Right renal pelvis (tissue), 4 donors: ENCODE data around the gene SART1. TPM values are rescaled to one million over a fixed set of nuclear protein-coding genes. Genes with fewer than 3 reads are reported as not detected.
A peak's percentile ranks its signal among the peaks of the same experiment; 100 is the strongest.
"Not testable (repeated sequence)": the region's sequence is repeated elsewhere in the genome, so short reads cannot be mapped to it uniquely, and the experiment has no call there.

Source experiments
- DNase-seq, 4 donors: peaks; one replicate each; pipeline ENCODE4 v3.0.0-alpha.2; 2013; ENCODE audit warnings: low read depth in 4 of 4, low spot score in 3 of 4, missing footprints in 1 of 4
- polyA plus RNA-seq, 4 donors: library from polyadenylated mRNA; unstranded; fragments of 120-200 nt; gene quantifications; one replicate each; pipeline ENCODE4 v1.2.1, GENCODE V29; 2013; ENCODE audit not compliant: insufficient read length in 4 of 4

Gene SART1
- polyA plus RNA-seq, 4 donors, result 45.9 to 57.4 (median 50.3) TPM

DNA sequence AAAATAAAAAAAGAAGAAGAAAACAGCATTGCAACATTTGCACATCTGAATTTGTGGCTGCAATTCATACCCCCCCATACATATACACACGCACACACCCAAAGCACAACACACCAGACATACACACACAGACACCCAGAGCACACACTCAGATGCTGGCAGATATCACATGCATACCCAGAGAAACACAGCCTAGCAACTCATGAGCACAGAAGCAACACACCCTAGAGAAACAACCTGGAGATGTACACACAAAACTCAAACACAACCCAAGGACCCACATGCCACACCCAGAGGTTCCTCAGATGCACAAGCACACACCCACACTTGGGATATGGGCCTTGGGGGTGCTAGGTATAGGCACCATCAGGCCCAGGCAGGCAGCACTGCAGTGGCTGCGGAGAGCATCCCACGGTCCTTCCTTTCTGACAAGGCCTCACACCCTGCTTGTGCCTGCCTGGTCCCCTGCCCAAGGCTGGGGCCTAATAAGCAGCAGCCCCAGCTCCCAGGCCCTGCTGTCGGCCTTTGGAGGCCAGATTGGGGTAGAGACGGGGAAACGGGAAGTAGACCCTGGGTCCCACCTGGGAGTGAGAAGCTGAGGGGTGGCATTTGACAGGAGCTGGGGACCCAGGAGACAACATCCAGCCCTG, 53.4 kb downstream of the SART1 start:
- DNase-seq, result no peak

DNA sequence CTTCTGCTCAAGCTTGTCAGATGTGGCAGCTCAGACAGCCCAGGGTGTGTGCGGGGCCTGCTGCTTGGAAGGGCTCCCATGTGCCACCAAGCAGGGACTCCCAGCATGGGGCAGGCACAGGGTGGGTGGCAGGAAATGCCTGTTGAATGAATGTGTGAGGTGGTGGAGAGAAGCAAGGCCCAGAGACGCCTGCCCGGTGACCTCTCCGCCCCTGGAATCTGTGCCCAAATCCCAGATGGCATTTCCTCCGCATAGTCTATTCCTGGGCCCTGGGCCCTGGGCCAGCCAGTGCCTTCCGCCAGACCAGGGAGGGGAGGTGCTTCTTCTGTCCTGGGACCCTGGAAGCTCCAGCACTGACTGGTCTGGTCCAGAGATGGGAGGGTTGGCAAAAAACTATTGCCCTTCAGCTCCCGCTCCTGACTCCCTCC, 53.9 kb downstream of the SART1 start:
- no peak for DNase-seq

DNA sequence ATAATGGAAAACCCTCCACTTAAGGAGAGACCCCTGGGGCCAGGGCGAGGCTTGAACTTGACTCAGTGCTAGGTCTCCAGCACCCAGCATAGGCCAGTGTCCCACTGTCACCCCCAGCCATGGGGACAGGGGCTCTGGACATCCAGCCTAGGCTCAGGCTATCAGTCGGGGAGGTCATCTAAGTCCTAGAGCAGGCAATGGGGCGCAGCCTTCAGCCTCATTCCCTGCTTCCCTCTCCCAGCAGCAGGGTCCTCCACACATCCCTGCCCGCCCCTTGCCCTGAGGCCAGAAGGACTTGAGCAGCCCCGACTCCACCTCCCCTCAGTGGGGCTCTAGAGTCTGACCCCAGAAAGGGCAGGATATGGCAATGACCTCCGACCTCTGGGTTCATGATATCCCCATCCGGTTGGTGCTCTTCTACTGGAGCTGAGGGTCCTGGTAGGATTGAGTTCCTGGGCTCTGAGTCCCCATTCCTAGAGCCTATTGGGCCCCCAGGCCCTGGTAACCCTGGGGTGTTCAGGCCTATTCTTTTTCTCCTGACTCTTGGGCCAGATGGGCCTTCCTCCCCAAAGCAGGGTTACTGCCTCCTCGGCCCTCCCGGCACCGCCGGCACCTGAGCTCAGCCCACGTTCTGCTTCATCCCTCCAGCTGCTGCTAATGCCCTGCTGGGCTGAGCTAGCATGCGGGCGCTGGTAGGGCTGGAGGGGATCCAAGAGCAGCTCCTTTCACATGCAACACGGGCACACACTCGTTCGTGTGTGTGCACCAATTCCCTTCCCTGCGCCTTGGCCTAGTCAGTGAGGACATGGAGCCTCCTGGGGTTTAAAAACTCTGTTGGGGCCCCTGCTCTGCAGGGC, 54.6 kb downstream of the SART1 start:
- DNase-seq, result no peak

DNA sequence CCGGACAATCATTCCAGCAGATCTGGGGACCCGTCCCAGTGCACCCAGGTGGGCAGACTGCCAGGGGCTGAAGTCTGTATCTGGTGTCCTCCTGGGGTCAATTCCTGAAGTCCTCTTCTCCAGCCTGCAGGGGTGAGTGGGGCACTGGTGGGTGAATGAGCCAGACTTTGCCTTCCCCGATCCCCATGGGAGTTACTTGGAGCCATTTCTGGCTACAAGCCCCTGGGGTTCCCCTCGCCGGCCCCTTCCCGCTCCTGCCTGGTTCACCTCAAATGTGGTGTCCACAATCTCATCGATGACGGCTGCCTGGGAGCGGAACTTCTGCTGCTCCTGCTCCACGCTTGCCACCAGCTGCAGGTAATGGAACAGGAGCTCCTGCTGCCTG, 55.3 kb downstream of the SART1 start:
- DNase-seq, result no peak

DNA sequence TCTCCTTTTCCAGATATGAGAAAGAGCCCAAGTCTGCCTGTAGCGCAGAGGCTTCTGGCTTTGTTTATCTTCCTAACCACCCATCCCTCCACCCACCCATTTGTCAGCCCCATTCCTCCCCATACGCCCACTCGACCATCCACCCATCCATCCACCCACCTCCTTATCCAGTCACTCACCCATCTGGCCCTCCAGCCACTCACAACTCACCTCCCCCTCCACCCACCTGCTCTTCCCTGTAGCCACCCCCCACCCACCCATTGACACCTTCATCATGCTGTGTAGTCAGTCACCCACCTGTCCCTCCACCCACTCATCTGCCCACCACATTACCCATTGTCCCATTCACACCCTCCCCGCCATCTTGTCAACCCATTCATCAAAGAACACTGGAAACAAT, 55.8 kb downstream of the SART1 start:
- no peak for DNase-seq

DNA sequence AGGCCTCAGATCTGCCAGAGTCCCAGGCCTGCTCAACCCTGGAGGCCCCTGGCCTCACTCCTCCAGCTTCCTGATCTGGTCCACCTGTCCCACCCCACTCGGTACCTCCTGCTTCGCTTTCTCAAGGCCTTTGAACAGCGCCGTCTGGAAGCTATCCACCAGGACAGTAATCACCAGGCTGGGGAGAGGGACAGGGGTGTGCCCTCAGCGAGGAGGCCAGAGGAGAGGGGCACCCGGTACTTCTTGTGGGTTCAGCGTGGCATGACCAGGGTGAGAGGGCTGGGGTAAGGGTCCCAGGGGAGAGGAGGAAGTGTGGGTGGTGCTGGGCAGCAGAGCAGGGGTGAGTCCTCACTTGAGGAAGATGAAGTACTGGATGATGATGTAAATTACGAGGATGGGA, 58.7 kb downstream of the SART1 start:
- no peak for DNase-seq

DNA sequence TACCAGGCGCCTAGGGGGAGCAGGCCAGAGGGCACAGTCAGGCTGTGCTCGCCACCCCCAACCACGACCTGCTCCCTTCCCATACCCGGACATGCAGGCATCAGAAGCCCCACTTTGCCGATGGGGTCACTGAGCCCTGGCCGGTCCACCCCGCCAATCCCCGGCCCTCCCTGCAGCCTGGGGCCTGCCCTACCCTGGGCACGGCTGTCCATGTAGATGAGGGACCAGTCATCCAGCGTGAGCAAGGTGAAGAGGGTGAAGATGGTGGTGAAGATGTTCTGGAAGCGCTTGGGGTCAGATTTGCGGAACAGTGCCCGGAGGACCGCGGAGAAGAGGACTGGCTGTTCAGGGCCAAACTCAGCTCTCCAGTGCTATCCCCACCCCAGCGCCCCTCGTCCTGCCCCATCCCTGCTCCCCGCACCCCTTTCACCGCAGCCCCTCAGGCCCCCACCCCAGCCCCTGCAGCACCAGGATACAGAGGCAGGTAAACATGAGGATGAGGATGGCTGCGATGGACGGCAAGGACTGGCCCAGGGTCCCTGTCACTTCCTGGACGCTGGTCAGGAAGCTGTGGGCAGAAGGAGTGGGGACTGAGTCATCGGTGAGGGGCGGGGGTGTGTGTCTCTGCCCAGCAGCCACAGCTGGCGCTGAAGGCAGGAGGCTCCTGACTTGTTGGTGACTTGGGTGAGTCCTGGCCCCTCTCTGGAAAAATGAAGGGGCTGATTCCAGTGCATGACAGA, 59.3 kb downstream of the SART1 start:
- no peak for DNase-seq

DNA sequence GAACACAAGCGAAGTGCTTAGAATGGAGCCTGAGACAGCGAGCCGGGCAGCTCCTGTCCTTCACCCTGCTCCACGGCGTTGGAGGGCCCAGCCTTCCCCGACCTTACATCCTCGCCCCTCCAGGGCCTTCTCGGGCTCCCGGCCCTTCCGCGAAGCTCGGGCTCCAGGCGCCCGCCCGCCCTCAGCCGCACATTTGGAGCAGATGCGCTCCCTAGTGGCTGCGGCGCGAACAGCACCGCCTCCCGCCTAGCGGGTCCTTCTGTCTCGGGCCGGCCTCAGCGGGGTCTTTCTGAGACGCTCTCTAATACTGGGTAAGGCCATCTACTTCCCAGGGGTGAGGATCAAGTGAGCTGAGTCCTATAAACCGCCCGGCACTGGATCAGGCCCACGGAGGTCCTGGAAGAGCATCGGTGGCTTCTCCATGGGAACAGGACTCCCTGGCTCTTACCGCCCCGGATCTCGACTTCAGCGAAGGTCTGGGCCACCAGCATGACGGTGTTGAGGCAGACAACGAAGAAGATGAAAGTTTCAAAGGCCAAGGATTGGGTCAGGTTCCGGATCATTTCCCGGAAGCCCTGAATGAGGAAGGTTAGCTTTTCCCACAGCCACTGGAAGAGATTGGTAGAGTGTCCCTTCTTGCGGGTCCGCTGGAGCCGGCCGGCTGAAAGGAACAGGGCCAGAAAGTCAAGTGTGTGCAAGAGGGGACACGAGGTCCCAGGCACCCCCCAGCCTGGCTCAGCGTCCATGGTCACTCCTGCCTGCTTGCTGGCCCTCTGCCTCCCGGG, 61.1 kb downstream of the SART1 start:
- DNase-seq, result peak in 3 of 4 donors; percentile 35 to 60 (median 36)

DNA sequence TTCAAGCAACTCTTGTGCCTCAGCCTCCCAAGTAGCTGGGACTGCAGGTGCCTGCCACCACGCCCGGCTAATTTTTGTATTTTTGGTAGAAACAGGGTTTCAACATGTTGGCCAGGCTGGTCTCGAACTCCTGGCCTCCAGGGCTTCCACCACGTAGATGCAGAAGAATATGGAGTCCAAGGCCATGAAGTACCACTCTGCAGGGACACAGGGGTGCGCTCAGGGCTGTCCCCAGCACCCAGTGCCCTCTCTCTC, 61.6 kb downstream of the SART1 start:
- DNase-seq, result not testable (repeated sequence)

DNA sequence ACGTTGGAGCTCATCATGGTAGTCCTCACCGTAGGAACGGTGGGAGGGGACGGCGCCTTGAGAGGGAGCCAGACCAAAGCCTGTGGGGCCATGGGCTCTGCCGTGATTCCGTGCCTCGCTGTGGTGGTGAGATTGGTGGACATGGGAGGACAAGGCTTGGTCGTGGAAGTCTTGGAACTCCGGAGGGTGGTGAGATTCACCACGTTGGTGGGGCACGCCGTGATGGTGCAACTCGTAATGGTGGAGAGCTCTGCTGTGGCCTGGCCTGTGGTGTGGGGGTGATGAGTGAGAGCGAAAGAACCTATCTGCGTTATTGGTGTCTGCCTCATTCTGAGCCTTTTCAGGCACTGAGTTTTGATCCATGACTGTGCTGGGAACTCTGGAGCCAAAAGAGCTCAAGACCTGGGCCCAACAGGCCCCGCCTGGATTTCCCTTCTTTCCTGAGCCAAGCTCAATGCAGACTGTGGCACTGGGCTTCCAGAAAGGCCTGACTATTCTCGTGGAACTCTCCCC, 64.5 kb downstream of the SART1 start, which contains the start of gene CATSPER1:
CATSPER1 (minus strand) TSS at position 463 of the 513 bp plus-strand sequence; CDS start at position 363, 100 bp downstream.
- no peak for DNase-seq

Other genes starting within 250 kb of the SART1 start
- gene KAT5, start 249.5 kb upstream of the SART1 start, polyA plus RNA-seq, result 10 to 100 TPM; 68.9 to 74.1 (median 71.6) TPM
- gene RNASEH2C, start 240.9 kb upstream of the SART1 start, polyA plus RNA-seq, result 10 to 100 TPM; 34.0 to 52.9 (median 40.1) TPM
- 1 to 10 TPM; 6.0 to 9.5 (median 6.4) TPM for gene AP5B1, start 180.8 kb upstream of the SART1 start, polyA plus RNA-seq
- gene OVOL1, start 174.7 kb upstream of the SART1 start, polyA plus RNA-seq, result 10 to 100 TPM; 11.1 to 13.7 (median 12.2) TPM
- gene SNX32, start 127.8 kb upstream of the SART1 start, polyA plus RNA-seq, result 1 to 10 TPM; 1.4 to 3.5 (median 2.6) TPM
- 100 to 1,000 TPM; 733 to 795 (median 777) TPM for gene CFL1, start 103.6 kb upstream of the SART1 start, polyA plus RNA-seq
- gene MUS81, start 101.3 kb upstream of the SART1 start, polyA plus RNA-seq, result 10 to 100 TPM; 46.6 to 56.8 (median 49.3) TPM
- gene EFEMP2, start 88.9 kb upstream of the SART1 start, polyA plus RNA-seq, result 100 to 1,000 TPM in 2 of 4 donors, 10 to 100 TPM in 2; 94.9 to 134 (median 107) TPM
- gene CTSW, start 81.9 kb upstream of the SART1 start, polyA plus RNA-seq, result 1 to 10 TPM in 2 of 4 donors, under 1 TPM in 2; 0.65 to 1.8 (median 0.92) TPM
- gene FIBP, start 73.3 kb upstream of the SART1 start, polyA plus RNA-seq, result 100 to 1,000 TPM in 2 of 4 donors, 10 to 100 TPM in 2; 90.9 to 107 (median 100) TPM
- gene CCDC85B, start 71.1 kb upstream of the SART1 start, polyA plus RNA-seq, result 10 to 100 TPM in 1 of 4 donors, 1 to 10 TPM in 3; 7.9 to 16.9 (median 8.9) TPM
- gene FOSL1, start 61.3 kb upstream of the SART1 start, polyA plus RNA-seq, result under 1 TPM; 0.17 to 0.28 (median 0.21) TPM
- gene C11orf68, start 42.7 kb upstream of the SART1 start, polyA plus RNA-seq, result 10 to 100 TPM; 37.3 to 46.8 (median 42.2) TPM
- 100 to 1,000 TPM in 1 of 4 donors, 10 to 100 TPM in 3; 70.0 to 113 (median 76.4) TPM for gene DRAP1, start 42.3 kb upstream of the SART1 start, polyA plus RNA-seq
- under 1 TPM in 3 of 4 donors, not detected in 1; 0.14 to 0.30 (median 0.18) TPM for gene TSGA10IP, start 16.3 kb upstream of the SART1 start, polyA plus RNA-seq
- gene EIF1AD, start 40.4 kb downstream of the SART1 start, polyA plus RNA-seq, result 10 to 100 TPM; 26.6 to 30.8 (median 28.4) TPM
- gene BANF1, start 40.8 kb downstream of the SART1 start, polyA plus RNA-seq, result 100 to 1,000 TPM; 248 to 308 (median 286) TPM
- not detected for gene CST6, start 50.3 kb downstream of the SART1 start, polyA plus RNA-seq
- gene CATSPER1, start 64.7 kb downstream of the SART1 start, polyA plus RNA-seq, result under 1 TPM in 1 of 4 donors, not detected in 3; 0.01 TPM
- gene GAL3ST3, start 87.4 kb downstream of the SART1 start, polyA plus RNA-seq, result 1 to 10 TPM; 4.8 to 7.4 (median 5.2) TPM
- gene SF3B2, start 90.6 kb downstream of the SART1 start, polyA plus RNA-seq, result 100 to 1,000 TPM; 227 to 235 (median 230) TPM
- 10 to 100 TPM; 40.1 to 54.4 (median 45.4) TPM for gene PACS1, start 108.5 kb downstream of the SART1 start, polyA plus RNA-seq